CD4-positive, alpha-beta T cell (primary cell): Measurements from ENCODE around the gene HMCES. TPM values are rescaled to one million over a fixed set of nuclear protein-coding genes. Genes with fewer than 3 reads are reported as not detected.

Experiments used
- ATAC-seq: fragments of 200-7000 bp; cut with Tn5 transposase; one replicate; pipeline ENCODE4 v1.10.0; 2022; ENCODE audit warnings: mild to moderate bottlenecking; ENCODE audit not compliant: poor library complexity
- CTCF ChIA-PET: fragments of 350-600 bp; sonication (Branson Sonifier 250); formaldehyde crosslinking; loops from one replicate; lab custom pipeline; 2021; ENCODE audit warnings: antibody characterized with exemption, inconsistent platforms; lab: Charles Lee
- POLR2A ChIA-PET: fragments of 350-600 bp; sonication (Branson Sonifier 250); formaldehyde crosslinking; loops from one replicate; lab custom pipeline; 2021; ENCODE audit warnings: antibody characterized with exemption, inconsistent platforms; lab: Charles Lee
- DNase-seq, 14 experiments: peaks; one replicate each; pipeline ENCODE4 v3.0.0-alpha.2; 2013 to 2020; ENCODE audit warnings: mixed read lengths in 2 of 14
- H3K27ac ChIP-seq, 2 donors: one replicate each; pipeline versions ENCODE4 v1.5.1 to v1.7.0; 2013; ENCODE audit warnings: low read length in 2 of 2, low read depth in 1 of 2, mild to moderate bottlenecking in 1 of 2
- H3K27me3 ChIP-seq, 2 experiments: 1 replicate in 1 of 2; 2 replicates in 1 of 2; pipeline versions ENCODE4 v1.6.1 to v1.7.0; 2013; ENCODE audit warnings: low read length in 2 of 2, control low read depth in 1 of 2, mild to moderate bottlenecking in 1 of 2, moderate library complexity in 1 of 2; ENCODE audit not compliant: insufficient read depth in 2 of 2, control insufficient read depth in 1 of 2
- H3K36me3 ChIP-seq: one replicate; pipeline ENCODE4 v1.6.1; 2013; ENCODE audit warnings: low read length, control low read depth; ENCODE audit not compliant: insufficient read depth
- H3K4me1 ChIP-seq: one replicate; pipeline ENCODE4 v1.6.1; 2013; ENCODE audit warnings: low read length, control low read depth; ENCODE audit not compliant: insufficient read depth
- H3K4me3 ChIP-seq: one replicate; pipeline ENCODE4 v1.5.1; 2013; ENCODE audit warnings: mild to moderate bottlenecking, low read length, moderate library complexity
- H3K9me3 ChIP-seq, 2 experiments: 1 replicate in 1 of 2; 2 replicates in 1 of 2; pipeline versions ENCODE4 v1.6.1 to v1.7.0; 2013; ENCODE audit warnings: low read length in 2 of 2, mild to moderate bottlenecking in 2 of 2, control low read depth in 1 of 2, moderate library complexity in 1 of 2; ENCODE audit not compliant: control insufficient read depth in 1 of 2, insufficient read depth in 1 of 2
- H3K27ac Mint-ChIP-seq: one replicate; pipeline ENCODE4 v1.8.0; 2020; ENCODE audit warnings: mixed read lengths
- H3K27me3 Mint-ChIP-seq: one replicate; pipeline ENCODE4 v1.8.0; 2021; ENCODE audit warnings: mixed read lengths
- H3K36me3 Mint-ChIP-seq: one replicate; pipeline ENCODE4 v1.8.0; 2021; ENCODE audit warnings: low read depth, mixed read lengths
- H3K4me1 Mint-ChIP-seq: one replicate; pipeline ENCODE4 v1.8.0; 2021; ENCODE audit warnings: low read depth, mixed read lengths
- H3K4me3 Mint-ChIP-seq: one replicate; pipeline ENCODE4 v1.8.0; 2020; ENCODE audit warnings: mild to moderate bottlenecking, mixed read lengths
- H3K9me3 Mint-ChIP-seq: one replicate; pipeline ENCODE4 v1.8.0; 2020; ENCODE audit warnings: mixed read lengths
- CTCF ChIP-seq: fragments of 200-600 bp; IDR thresholded peaks from one replicate; pipeline ENCODE4 v1.8.0; 2022; ENCODE audit warnings: antibody characterized with exemption, mild to moderate bottlenecking
- intact Hi-C, 2 experiments: fragments of 100-400 bp; cut with DNase I in 1 of 2; cut with micrococcal nuclease in 1 of 2; formaldehyde crosslinking; loops; one replicate each; pipeline versions ENCODE4 v1.15.1 to v1.9.0; 2023 to 2025; cut with DNase I, micrococcal nuclease
- total RNA-seq, 174 experiments: library from RNA in 2 of 174; stranded (reverse) in 2 of 174; gene quantifications; one replicate each; pipeline ENCODE4 v1.2.3 and lab custom pipeline; 2021 to 2026

The HMCES gene
- total RNA-seq, 2 experiments from 2014 or later: 63.5 to 64.0 TPM

- Histone ChIP-seq H3K27me3 (no peaks in the 10 kb centered on the region), H3K9me3 (no peaks in the 10 kb centered on the region), H3K4me1 (peaks cover 45% of the 10 kb centered on the region), H3K36me3 (peaks cover 18% of the 10 kb centered on the region), H3K27ac (peak overlapping the region; percentile 90 to 93), H3K4me3 (peak overlapping the region; percentile 79)
- TF ChIP-seq CTCF: no peak
- peaks cover 76% of the 10 kb centered on the region for H3K36me3 Mint-ChIP-seq
- H3K27ac Mint-ChIP-seq: peak overlapping the region; percentile 95
- POLR2A ChIA-PET: interaction anchor here (0.8 to 3.1 kb wide), 12 partner anchors 9 to 600 kb away, joined by 3 to 121 read pairs (median 6); partner anchors contain the start of genes ACAD9, COPG1 and RAB43
- H3K9me3 Mint-ChIP-seq: no peaks in the 10 kb centered on the region
- CTCF ChIA-PET: interaction anchor here (2.7 kb wide), 1 partner anchor 36 kb away, joined by 11 read pairs; a partner anchor contains a TSS
- DNase-seq (no peak), ATAC-seq (no peak)
- peaks cover 59% of the 10 kb centered on the region for H3K4me1 Mint-ChIP-seq
- no peaks in the 10 kb centered on the region for H3K27me3 Mint-ChIP-seq
- intact Hi-C loops: loop anchor here in 1 of 2 experiments (2.0 kb wide), 1 partner anchor 37 kb away; a partner anchor contains a TSS
- peak overlapping the region; percentile 97 for H3K4me3 Mint-ChIP-seq
Observed at GRCh38 chr3:129280183-129280582, 1.5 kb downstream of the HMCES start.

GRCh38 chr3:129281726-129282125 lies 3.1 kb downstream of the HMCES start:
- no peak overlapping the region for H3K4me3 ChIP-seq
- H3K4me3 Mint-ChIP-seq: peak overlapping the region; percentile 56
- peaks cover 66% of the 10 kb centered on the region for H3K4me1 Mint-ChIP-seq
- peaks cover 74% of the 10 kb centered on the region for H3K36me3 Mint-ChIP-seq
- POLR2A ChIA-PET: interaction anchor here (2.8 kb wide), 1 partner anchor 34 kb away, joined by 29 read pairs; a partner anchor contains a TSS
- H3K27me3 ChIP-seq: no peaks in the 10 kb centered on the region
- no peak for TF ChIP-seq CTCF
- peaks cover 45% of the 10 kb centered on the region for H3K4me1 ChIP-seq
- no peaks in the 10 kb centered on the region for H3K27me3 Mint-ChIP-seq
- no peaks in the 10 kb centered on the region for H3K9me3 Mint-ChIP-seq
- H3K36me3 ChIP-seq: peaks cover 14% of the 10 kb centered on the region
- no peaks in the 10 kb centered on the region for H3K9me3 ChIP-seq
- no peak overlapping the region for H3K27ac ChIP-seq
- no peak for ATAC-seq
- CTCF ChIA-PET: no interaction called here
- DNase-seq: no peak
- peak overlapping the region; percentile 95 for H3K27ac Mint-ChIP-seq
- intact Hi-C loops: loop anchor here in 1 of 2 experiments (2.0 kb wide), 2 partner anchors 35 to 97 kb away; a partner anchor contains a TSS

DNA sequence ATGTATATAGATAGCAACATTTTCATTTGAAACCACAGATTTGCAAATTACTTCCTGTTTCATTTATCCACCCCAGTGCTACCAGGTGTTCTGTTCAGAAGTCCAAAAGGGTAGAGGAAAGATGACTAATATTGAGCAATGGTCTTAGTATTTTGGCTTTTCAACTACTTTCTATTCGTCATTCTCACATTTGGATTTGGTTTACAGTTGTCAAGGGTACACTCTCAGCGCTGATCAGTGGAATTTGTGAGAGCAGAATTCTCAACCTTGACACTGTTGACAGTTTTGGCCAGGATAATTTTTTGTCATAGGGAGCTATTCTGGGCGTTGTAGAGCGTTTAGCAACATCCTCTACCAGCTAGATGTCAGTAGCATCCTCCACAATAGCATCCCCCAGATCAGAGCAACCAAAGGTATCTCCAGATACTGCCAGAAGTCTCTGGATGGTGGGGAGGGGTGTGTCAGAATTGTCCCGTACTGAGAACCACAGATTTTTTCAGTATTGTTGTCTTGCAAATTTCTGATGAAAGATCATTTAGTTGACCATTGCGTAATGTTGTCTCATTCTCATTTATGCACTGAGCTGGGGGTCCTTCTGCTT lies 4.2 kb downstream of the HMCES start:
- H3K4me1 ChIP-seq: peaks cover 44% of the 10 kb centered on the region
- H3K27me3 ChIP-seq: no peaks in the 10 kb centered on the region
- Mint-ChIP-seq H3K36me3 (peaks cover 65% of the 10 kb centered on the region), H3K4me3 (peak overlapping the region; percentile 73), H3K27ac (peak overlapping the region; percentile 95), H3K9me3 (no peaks in the 10 kb centered on the region), H3K27me3 (no peaks in the 10 kb centered on the region), H3K4me1 (peaks cover 66% of the 10 kb centered on the region)
- H3K27ac ChIP-seq: no peak overlapping the region
- H3K9me3 ChIP-seq: no peaks in the 10 kb centered on the region
- no peak for TF ChIP-seq CTCF
- intact Hi-C loops: loop anchor here in 1 of 2 experiments (2.0 kb wide), 1 partner anchor 98 kb away; no protein-coding TSS in a partner anchor
- ChIA-PET POLR2A (interaction anchor here (0.6 to 2.8 kb wide), 4 partner anchors 31 to 162 kb away, joined by 3 to 29 read pairs (median 4); a partner anchor contains a TSS), CTCF (interaction anchor here (0.5 to 2.8 kb wide), 2 partner anchors 32 to 34 kb away, joined by 4 to 21 read pairs; a partner anchor contains a TSS)
- H3K4me3 ChIP-seq: no peak overlapping the region
- ATAC-seq: no peak
- DNase-seq: peak in 4 of 14 experiments; percentile 22 to 56 (median 50)
- H3K36me3 ChIP-seq: peaks cover 18% of the 10 kb centered on the region
